Motor neuron (in vitro differentiated cells): ENCODE measurements around the gene FRMD4A. TPM values are rescaled to one million over a fixed set of nuclear protein-coding genes. Genes with fewer than 3 reads are reported as not detected.

Source experiments
- ATAC-seq, 8 experiments: fragments of 200-7000 bp; cut with Tn5 transposase; replicated peaks in 6 of 8; 2 replicates each; pipeline ENCODE4 v1.8.0; 2021; ENCODE audit warnings: mild to moderate bottlenecking in 8 of 8, moderate library complexity in 8 of 8
- H3K27ac ChIP-seq, 2 donors: fragments of 250-450 bp; sonication (Bioruptor Pico); 2 replicates each; pipeline ENCODE4 v1.9.0; 2021; ENCODE audit warnings: antibody characterized with exemption in 2 of 2, mild to moderate bottlenecking in 2 of 2, moderate library complexity in 1 of 2
- H3K4me1 ChIP-seq, 2 donors: fragments of 250-450 bp; sonication (Bioruptor Pico); replicated peaks in 1 of 2; 2 replicates each; pipeline ENCODE4 v1.6.1; 2021; ENCODE audit warnings: antibody characterized with exemption in 2 of 2, mild to moderate bottlenecking in 2 of 2, moderate library complexity in 1 of 2
- H3K4me3 ChIP-seq, 5 donors: fragments of 250-450 bp; sonication (Bioruptor Pico); 2 replicates each; pipeline ENCODE4 v1.9.0; 2021; ENCODE audit warnings: antibody characterized with exemption in 5 of 5, mild to moderate bottlenecking in 5 of 5, moderate library complexity in 4 of 5
- WGBS, 10 experiments: fragments of 450-650 bp; shearing (Covaris generic); methylation state at CpG; one replicate each; pipeline ENCODE4 v1.0.0; 2022; 5-methylcytosine and 5-hydroxymethylcytosine counted together
- in situ Hi-C, 9 experiments: fragments of 400-800 bp; cut with MboI; loops; one replicate each; pipeline ENCODE4 v1.15.0; 2021; ENCODE audit warnings: low sequenced_read_pairs in 9 of 9, low pct_unique_long_range_greater_than_20kb in 2 of 9; ENCODE audit not compliant: unreplicated experiment in 9 of 9
- total RNA-seq, 8 experiments: library from RNA; unstranded; fragments of 300-600 nt; gene quantifications; 2 replicates each; pipeline versions ENCODE4 v1.2.3 to v1.2.4, GENCODE V29; 2022

FRMD4A gene
- total RNA-seq, 8 experiments from 2014 or later = 18.6 to 87.3 (median 44.5) TPM

GRCh38 chr10:13820119-13820963 lies 510.4 kb downstream of the FRMD4A start:
- 70 to 100% (median 88%) methylated on average over 1 to 12 of the region's 19 CpGs; no CpG with 5 or more reads in 1 of the 10 experiments for WGBS, 10 experiments
- peak in 4 of 8 experiments; percentile 2 to 33 (median 23) for ATAC-seq
- Histone ChIP-seq H3K4me3 (no peak overlapping the region), H3K4me1 (peaks cover 38 to 42% of the 10 kb centered on the region in 2 donors), H3K27ac (peak overlapping the region; percentile 42 to 53)
- in situ Hi-C loops = no loop called here

GRCh38 chr10:13816195-13816925 lies 514.4 kb downstream of the FRMD4A start:
- in situ Hi-C loops = no loop called here
- Histone ChIP-seq H3K27ac (no peak overlapping the region), H3K4me1 (peaks cover 12 to 14% of the 10 kb centered on the region in 2 donors), H3K4me3 (no peak overlapping the region)
- peak in 4 of 8 experiments; percentile 24 to 82 (median 26) for ATAC-seq
- 29 to 81% (median 63%) methylated on average over 1 to 6 of the region's 7 CpGs for WGBS, 10 experiments

- peak in 2 of 8 experiments; percentile 43 to 62 for ATAC-seq
- H3K4me1 ChIP-seq = peaks cover 8 to 11% of the 10 kb centered on the region in 2 donors
- H3K4me3 ChIP-seq = no peak overlapping the region
- H3K27ac ChIP-seq = no peak overlapping the region
- in situ Hi-C loops = no loop called here
Measured at GRCh38 chr10:13815756-13816155, 515.0 kb downstream of the FRMD4A start.

GRCh38 chr10:13813550-13813949 lies 517.2 kb downstream of the FRMD4A start:
- 89 to 100% (median 99%) methylated on average over 1 to 5 of the region's 5 CpGs; no CpG with 5 or more reads in 2 of the 10 experiments for WGBS, 10 experiments
- in situ Hi-C loops = no loop called here
- Histone ChIP-seq H3K27ac (no peak overlapping the region), H3K4me3 (no peak overlapping the region), H3K4me1 (peaks cover 19 to 23% of the 10 kb centered on the region in 2 donors)
- no peak for ATAC-seq

GRCh38 chr10:13812804-13813203 lies 517.9 kb downstream of the FRMD4A start:
- Histone ChIP-seq H3K27ac (no peak overlapping the region), H3K4me1 (peaks cover 20 to 23% of the 10 kb centered on the region in 2 donors), H3K4me3 (no peak overlapping the region)
- in situ Hi-C loops = no loop called here
- WGBS, 10 experiments = 83 to 100% (median 93%) methylated on average over 2 to 9 of the region's 11 CpGs; no CpG with 5 or more reads in 4 of the 10 experiments
- no peak for ATAC-seq

GRCh38 chr10:13810568-13810967 lies 520.2 kb downstream of the FRMD4A start:
- Histone ChIP-seq H3K4me1 (peaks cover 20 to 23% of the 10 kb centered on the region in 2 donors), H3K27ac (no peak overlapping the region), H3K4me3 (no peak overlapping the region)
- WGBS, 10 experiments = 60 to 100% (median 71%) methylated on average over 1 to 4 of the region's 4 CpGs; no CpG with 5 or more reads in 5 of the 10 experiments
- in situ Hi-C loops = no loop called here
- no peak for ATAC-seq

GRCh38 chr10:13809427-13809826 lies 521.3 kb downstream of the FRMD4A start:
- Histone ChIP-seq H3K27ac (no peak overlapping the region), H3K4me3 (no peak overlapping the region), H3K4me1 (peaks cover 20 to 23% of the 10 kb centered on the region in 2 donors)
- peak in 7 of 8 experiments; percentile 52 to 85 (median 74) for ATAC-seq
- 30 to 80% (median 39%) methylated on average over 1 to 6 of the region's 6 CpGs; no CpG with 5 or more reads in 4 of the 10 experiments for WGBS, 10 experiments
- in situ Hi-C loops = no loop called here

- no peak overlapping the region for H3K27ac ChIP-seq
- H3K4me3 ChIP-seq = no peak overlapping the region
Measured at GRCh38 chr10:13808556-13809391, 522.0 kb downstream of the FRMD4A start.

GRCh38 chr10:13806419-13806818 lies 524.3 kb downstream of the FRMD4A start:
- Histone ChIP-seq H3K4me3 (no peak overlapping the region), H3K27ac (no peak overlapping the region), H3K4me1 (peaks cover 26 to 32% of the 10 kb centered on the region in 2 donors)
- in situ Hi-C loops = no loop called here
- ATAC-seq = no peak
- WGBS, 10 experiments = 40 to 100% (median 83%) methylated on average over 1 to 3 of the region's 3 CpGs; no CpG with 5 or more reads in 2 of the 10 experiments

More at GRCh38 chr10:13808556-13809391, 522.0 kb downstream of the FRMD4A start:
- peaks cover 20 to 23% of the 10 kb centered on the region in 2 donors for H3K4me1 ChIP-seq
- in situ Hi-C loops = no loop called here
- 23 to 100% (median 74%) methylated on average over 1 to 12 of the region's 15 CpGs; no CpG with 5 or more reads in 3 of the 10 experiments for WGBS, 10 experiments
- ATAC-seq = peak in 5 of 8 experiments; percentile 23 to 62 (median 40)

- Histone ChIP-seq H3K4me3 (no peak overlapping the region), H3K27ac (no peak overlapping the region), H3K4me1 (peaks cover 9 to 20% of the 10 kb centered on the region in 2 donors)
- WGBS, 10 experiments = 52 to 94% (median 73%) methylated on average over 3 to 13 of the region's 18 CpGs
- in situ Hi-C loops = no loop called here
- peak in 3 of 8 experiments; percentile 46 to 56 (median 54) for ATAC-seq
Measured at GRCh38 chr10:13803566-13804554, 526.9 kb downstream of the FRMD4A start.

GRCh38 chr10:13801907-13802288 lies 528.8 kb downstream of the FRMD4A start:
- WGBS, 10 experiments = 20 to 100% (median 71%) methylated on average over 1 to 2 of the region's 2 CpGs; no CpG with 5 or more reads in 1 of the 10 experiments
- ATAC-seq = peak in 1 of 8 experiments; percentile 23
- in situ Hi-C loops = no loop called here
- Histone ChIP-seq H3K4me3 (no peak overlapping the region), H3K27ac (no peak overlapping the region), H3K4me1 (peaks cover 5 to 18% of the 10 kb centered on the region in 2 donors)
